Measurements from ENCODE around the gene REL.
"Not testable (repeated sequence)": the region's sequence is repeated elsewhere in the genome, so short reads cannot be mapped to it uniquely, and the experiment has no call there.

The REL gene

DNA sequence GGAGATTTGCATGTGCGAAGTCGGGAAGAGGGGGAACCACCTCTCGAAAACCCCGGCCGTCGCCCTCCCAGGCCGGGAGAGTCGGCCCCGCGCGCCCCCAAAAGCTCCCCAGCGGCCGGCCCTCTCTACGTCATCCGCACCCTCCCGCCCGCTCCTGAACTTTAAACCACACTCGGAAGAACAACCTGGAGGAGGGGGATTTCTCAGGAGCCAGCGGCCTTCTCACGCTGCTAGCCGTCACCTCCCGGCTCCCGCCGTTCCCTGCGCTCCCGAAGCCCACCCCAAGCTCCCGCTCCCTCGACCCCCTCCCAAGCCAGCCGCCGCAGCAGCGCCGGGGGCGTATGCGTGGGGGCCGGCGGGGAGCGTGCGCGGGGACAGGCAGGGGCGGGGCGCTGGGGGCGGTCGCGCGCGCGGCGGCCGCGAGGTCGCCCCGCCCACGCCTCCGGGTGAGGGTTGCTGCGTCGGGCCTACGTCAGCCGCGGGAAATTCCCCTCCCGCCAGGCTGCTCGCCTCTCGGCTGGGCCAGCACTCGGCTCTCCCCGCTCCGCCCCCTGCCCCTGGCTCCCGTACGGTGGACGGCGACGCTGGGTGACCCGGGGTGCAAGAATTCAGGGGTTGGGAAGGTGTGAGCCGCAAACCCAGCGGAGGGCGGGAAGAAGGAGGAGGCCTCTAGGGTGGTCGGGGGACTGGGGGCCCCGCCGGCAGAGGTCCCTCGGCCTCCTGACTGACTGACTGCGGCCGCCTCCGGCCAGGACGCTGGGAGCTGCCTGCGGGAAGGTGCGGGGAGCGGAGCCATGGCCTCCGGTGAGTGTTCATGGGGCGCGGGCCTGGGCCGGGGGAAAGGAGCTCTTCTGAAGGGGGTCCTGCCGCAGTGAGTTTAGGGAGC is at the start of gene REL:
REL (plus strand) TSS at position 528 of the 886 bp plus-strand sequence; CDS start at position 795, 267 bp downstream.
- peak; percentile 69 for DNase-seq

DNA sequence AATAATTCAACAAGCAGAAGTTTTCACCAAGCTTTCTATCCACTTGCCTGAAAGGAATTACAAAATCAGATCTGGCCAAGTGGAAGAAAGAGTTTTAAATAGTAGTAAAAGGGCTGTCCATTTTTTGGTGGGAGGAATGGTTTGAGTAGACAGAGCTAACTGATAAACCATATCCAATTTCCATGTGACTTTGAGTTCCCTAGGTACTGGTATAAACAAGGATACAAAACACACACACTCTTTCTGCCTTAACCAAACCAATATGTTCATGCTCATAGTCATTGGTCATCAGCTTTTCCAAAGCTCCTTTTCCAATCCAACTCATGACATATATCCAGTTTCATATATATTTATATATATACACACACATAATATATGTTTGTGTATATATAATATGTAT is 49.5 kb upstream of the REL start:
- no peak for DNase-seq

DNA sequence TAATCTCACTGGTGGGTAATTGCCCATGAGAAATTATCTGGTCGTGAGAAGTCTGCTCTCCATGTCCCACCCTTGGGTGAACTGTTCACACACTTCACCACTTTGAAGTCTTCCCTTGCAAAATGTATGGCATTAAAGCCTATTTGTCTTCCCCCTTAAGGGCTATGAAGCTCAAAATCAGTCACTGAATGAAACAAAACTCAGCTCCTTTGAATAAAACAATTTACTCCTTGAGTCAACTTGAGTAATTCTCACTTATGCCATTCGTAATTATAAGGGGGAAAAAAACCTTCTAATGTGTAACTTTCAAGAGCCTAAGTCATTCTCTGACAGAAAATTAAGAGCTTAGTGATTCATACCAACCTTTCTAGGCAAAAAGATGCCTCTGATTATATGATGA is 48.8 kb upstream of the REL start:
- no peak for DNase-seq

DNA sequence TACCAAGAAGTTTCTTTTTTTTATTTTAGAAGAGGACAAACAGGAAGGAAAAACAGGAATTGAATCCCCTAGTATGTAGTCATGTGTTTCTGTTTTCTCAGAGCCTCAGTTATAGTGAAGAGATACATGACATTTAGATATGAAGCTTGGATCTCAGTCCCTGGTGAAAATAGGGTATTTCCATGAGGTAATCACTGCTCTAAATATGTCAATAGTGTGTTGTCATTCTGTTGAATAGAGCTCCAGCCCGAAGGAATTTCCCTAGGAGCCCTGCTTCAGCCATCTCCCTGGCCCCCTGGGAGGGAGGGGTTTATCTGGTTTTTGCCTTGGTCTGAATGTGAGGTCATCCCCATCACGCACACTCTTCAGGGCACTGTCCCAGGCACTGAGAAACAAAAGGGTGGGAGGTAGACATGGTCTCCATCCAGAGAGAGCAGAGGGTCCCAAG is 47.1 kb upstream of the REL start:
- no peak for DNase-seq

DNA sequence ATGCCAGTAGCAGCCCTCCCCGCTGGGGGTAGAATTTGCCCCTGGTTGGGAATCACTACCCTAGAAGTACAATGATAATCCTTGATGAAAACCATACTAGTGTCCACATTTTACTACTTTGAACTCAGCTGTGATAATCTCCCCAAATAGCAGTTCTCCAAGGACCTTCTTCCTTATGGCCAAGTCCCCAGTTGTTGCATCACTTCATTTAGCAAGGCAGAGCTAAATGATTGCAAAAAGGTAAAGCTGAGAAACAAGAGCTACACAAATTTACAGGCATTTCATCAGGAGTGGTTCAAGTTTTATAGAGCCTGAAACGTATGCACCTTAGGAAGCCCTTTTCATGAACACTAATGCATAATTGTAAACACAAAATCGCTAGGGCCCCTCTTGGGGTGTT is 44.9 kb upstream of the REL start:
- DNase-seq, result no peak

DNA sequence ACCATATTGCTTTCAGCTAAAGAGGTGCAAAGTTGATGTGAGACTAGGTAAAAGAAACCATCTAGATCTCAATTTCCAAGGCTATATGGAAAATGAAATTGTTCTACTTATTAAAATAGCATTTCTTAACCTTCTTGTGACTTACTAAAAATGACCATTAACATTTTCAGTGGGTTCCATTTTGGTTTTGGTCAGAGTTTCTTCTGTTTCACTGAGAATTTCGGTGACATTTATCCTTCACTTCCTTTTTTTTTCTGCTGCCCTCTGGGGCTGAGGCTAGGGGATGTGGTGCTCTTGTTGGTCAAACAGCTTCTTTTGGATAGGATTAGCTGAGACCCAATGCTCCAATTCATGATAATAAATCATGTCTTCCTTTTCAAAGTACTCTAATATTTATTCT is 44.3 kb upstream of the REL start:
- no peak for DNase-seq

DNA sequence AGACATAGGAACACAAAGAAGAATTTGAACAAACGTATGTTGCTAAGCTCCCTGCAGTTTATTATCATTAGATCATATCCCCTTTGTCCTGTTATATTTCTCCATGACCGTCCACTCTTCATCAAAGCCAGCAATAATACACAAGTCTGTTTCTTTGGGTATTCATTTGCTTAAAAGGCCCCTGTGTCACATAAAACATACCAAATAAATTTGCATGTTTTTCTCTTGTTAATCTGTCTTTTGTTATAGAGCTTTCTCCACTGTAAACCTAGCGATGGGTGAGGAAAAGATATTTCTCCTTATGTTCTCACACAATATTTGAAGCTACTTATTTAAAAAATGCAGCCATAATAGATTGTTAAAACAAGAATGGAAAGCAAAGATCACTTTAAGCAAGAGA is 42.9 kb upstream of the REL start:
- no peak for DNase-seq

DNA sequence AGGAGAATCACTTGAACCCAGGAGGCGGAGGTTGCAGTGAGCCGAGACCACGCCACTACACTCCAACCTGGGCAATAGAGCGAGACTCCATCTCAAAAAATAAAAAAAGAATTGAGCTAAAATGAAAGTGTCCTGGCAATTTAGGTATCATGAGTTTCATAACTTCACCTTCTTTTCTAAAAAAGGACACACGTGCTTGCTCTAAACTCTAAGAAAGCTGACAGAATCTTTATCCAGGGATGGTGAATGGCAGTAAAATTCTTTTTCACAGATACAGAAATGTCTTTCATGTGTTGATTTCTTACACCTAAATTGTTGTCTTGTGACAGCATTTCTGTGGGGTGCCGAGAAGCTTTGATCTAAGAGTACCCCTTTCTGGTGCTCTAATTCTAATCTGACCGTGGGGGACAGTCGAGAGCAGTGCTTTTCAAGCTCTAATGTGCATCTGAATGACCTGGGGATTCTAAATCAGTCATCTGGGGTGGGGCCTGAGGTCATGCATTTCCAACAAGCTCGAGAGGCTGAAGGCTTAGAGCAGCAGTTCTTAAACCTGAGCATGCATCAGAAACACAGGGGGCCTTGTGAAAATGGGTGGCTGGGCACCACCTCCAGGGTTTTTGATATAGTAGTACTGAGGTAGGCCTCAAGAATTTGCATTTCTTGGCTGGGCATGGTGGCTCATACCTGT is 42.1 kb upstream of the REL start:
- no peak for DNase-seq

DNA sequence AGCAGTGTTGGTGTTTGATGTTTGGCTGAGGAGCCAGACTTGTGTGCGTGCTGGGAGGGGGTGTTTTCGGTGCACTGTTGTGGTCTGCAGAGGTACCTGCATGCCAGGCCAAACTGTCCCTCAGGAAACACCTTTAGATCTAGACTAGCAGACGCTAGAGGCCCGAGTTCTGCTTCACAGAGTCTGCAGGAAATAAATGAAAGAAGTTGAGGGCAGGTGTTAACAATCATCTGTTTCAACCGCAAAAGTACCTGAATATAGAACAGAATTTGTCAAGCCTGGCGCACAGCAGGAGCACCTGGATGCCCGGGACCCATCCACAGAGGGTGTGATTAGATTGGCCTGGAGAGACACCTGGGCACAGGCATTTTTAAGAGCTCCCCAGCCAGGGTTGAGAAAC is 40.5 kb upstream of the REL start:
- no peak for DNase-seq

DNA sequence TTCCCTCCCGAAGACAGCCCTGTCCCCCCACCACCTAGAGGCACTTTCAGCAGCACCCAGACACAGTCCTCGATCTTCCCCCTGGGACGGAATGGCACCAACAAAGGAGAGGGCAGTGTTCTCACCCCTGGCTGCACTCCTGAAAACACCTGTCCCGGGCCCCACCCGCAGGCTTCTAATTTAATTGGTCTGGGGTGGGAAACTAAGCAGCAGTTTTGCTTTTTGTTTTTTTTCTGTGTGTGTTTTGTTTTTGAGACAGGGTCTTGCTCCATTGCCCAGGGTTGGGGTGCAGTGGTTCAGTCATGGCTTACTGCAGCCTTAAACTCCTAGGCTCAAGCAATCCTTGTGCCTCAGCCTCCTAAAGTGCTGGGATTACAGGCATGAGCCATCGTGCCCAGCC is 38.4 kb upstream of the REL start:
- no peak for DNase-seq

DNA sequence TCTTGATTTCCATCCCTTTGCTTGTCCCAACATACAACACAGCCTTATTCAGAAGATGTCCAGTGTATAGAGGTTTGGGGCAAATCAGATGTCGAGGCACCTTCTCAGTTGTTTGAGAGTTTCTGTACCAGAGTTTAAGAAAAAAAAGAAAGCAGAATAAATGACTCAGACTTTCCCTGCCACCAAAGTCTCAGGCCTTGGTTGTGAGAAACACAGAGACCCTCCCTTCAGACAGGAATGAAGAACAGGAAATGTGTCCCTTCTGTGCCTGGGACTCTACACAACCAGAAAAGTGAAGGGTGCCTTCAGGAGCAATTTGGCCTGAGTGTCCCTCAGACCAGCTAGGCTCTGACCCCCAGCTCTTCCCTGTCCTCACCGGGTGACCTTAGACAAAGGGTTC is 37.3 kb upstream of the REL start:
- no peak for DNase-seq

DNA sequence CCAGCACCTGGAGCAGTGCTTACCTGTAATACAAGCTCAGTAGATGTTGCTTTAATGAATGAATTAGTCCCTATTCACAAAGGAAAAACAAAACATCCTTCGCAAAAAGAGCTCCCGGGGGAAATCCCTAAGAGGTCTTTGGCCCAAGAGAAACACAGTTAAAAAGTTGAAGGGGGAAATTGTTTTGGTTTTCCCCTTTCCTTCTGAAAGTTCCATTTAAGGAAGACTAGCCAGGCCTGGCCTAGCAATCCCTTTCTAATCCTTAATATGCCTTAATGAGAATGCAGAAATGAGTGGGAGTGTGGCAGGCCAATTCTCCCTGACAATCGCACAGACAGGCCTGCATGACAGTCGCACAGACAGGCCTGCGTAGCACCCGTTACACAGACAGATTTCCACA is 33.5 kb upstream of the REL start:
- DNase-seq, result no peak

DNA sequence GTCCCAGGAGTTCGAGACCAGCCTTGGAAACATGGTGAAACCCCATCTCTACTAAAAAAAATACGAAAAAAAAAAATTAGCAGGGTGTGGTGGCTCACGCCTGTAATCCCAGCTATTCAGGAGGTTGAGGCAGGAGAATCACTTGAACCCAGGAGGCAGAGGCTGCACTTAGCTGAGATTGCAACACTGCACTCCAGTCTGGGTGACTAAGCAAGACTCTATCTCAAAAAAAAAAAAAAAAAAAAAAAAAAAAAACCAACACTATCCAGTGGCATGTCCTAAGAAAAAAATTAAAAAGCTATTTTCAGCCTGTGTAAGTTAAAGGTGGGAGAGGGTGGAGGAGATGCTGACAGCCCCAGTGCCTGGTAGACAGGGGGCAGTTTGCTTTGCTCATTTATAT is 32.2 kb upstream of the REL start:
- DNase-seq, result no peak

DNA sequence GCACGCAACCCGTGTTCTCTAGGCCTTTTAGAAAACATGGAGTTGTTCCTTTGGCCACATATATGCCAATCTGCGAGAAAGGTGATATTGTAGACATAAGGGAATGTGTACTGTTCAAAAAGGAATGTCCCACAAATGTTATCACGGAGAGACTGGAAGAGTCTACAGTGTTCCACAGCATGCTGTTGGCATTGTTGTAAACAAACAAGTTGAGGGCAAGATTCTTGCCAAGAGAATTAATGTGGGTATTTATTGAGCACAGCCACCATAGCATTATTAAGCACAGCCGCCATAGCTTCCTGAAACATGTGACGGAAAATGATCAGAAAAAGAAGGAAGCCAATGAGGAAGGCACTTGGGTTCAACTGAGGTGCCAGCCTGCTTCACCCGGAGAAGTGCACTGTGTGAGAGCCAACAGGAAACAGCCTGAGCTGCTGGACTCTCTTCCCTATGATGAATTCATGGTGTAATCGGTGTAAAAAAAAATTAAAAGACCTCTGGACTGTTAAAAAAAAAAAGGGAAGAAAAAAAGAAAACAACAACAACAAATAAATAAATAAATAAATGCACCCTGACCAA is 29.0 kb upstream of the REL start:
- DNase-seq, result no peak

DNA sequence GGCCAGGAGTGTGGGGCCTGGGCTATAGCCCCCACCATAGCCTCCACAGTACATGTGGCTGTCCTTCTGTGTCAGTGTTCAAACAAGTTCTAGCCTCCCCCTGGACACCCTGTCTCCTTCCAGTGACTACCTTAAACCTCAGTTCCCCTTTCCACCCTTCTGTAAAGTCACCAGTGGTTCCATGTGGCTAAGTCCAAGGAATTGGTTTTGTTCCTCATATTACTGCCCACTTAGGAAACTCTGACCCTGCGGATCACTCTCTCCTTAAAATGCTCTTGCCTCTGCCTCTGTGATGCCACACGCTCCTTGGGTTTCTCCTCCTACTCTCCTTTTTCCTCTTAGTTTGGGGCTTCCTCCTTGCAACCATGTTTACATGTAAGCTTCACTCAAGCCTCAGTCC is 27.8 kb upstream of the REL start:
- no peak for DNase-seq

DNA sequence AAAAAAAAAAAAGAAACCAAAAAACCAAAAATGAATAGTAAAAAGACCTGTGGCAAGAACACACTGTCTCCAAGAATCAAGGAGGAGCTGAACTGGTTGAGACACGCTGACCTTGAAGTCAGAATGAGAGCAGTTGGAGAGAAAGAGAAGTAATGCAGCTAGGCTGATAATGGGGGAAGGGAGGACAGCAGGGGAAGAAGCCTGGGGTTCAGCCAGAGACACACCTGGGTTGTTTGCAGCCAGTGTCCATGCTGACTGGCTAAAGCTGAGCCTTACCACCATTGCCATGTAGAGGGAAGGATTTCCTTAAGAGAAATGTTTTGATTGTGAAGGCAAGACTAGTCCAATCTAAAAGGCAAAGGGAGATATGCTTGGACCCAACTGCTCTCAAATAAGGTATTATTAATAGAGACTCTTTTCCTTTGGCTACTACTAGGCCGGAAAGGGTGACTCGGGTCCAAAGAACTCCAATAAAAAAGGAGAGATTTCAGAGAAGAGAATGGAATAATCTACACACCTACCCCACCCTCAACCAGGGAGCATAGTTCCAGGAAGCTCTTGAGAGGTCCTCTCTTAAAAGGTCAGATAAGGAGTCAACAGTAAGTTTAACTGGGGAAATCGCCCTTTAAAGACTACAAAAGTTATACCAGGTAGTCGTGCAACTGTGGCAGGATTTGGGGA is 25.2 kb upstream of the REL start:
- DNase-seq, result no peak

DNA sequence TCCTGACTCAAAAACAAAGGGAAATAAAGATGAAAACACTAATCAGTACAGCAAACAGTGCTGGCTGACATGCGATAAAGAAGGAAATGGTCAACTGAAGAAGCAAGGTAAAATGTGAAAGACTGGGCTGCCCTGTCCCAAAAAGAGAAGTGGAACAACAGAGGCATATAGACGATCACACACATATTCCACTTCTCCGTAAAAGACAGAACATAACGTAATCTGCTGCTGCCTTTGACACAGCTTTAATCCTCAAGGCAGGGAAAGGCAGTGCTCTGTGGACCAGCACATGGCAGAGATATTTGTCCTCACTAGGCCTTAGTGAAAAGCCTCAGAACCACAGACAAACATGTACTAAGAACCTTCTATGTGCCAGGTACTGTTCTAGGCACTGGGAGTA is 24.3 kb upstream of the REL start:
- DNase-seq, result no peak

DNA sequence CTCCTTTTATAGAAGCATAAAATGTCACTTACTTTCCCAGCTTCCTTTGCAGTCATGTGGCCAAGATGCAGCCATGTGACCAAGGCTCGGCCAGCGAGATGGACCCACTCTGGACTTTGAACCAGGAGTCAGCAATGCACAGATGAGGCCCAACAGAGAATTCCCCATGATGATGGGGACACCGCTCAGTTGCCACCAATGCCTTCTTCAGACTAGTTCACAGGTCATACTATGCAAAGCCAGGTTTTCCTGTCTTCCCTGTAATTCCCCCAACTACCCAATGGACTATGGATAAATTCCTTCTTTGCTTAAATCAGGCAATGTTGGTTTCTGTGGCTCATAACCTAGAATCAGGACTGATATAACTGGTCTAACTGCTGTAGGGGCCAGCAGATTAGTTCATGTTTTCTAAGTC is 22.5 kb upstream of the REL start:
- no peak for DNase-seq

DNA sequence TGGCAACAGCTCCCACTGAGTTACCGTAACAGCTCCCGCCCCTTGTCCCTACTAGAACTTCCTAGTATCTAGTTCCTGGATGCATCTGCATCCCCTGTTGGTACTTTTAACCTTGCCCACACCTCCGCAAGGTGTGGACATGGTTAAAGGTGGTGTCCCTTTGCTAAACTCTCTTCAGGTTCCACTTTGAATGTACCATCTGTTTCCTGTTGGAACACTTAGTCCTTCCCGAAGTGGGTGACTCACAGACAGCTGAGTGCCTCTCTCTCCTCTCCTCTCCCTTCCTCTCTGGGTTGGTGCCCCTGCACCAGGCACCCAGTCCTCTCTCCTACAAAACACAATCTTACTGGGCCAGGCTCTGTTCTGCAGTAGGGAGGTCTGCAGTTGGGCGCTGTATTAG is 19.6 kb upstream of the REL start:
- DNase-seq, result peak; percentile 15

DNA sequence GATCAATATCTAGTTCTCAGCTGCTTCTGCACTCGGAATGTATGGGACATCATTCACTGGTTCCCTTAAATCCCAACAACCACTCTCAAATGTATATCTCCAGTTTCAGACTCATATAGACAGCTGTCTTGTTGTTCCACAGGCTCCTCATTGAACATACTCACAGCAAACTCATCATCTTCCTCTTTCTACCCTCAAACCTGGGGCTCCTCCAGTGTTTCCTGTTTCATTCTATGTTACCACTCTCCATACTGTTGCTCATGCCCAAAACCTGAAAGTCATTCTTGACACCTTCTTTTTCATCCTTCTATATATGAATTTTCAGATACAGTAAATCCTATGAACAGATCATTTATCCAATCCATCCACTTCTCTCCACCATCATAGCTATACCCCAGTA is 18.7 kb upstream of the REL start:
- no peak for DNase-seq

DNA sequence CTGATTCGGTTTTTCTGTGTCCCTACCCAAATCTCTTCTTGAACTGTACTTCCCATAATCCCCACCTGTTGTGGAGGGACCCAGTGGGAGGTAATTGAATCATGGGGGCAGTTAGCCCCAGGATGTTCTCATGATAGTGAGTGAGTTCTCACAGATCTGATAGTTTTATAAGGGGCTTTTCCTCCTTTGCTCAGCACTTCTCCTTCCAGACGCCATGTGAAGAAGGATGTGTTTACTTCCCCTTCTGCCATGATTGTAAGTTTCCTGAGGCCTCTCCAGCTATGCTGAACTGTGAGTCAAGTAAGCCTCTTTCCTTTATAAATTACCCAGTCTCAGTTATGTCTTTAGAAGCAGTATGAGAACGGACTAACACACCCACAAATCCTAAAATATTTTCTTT is 16.0 kb upstream of the REL start:
- not testable (repeated sequence) for DNase-seq

DNA sequence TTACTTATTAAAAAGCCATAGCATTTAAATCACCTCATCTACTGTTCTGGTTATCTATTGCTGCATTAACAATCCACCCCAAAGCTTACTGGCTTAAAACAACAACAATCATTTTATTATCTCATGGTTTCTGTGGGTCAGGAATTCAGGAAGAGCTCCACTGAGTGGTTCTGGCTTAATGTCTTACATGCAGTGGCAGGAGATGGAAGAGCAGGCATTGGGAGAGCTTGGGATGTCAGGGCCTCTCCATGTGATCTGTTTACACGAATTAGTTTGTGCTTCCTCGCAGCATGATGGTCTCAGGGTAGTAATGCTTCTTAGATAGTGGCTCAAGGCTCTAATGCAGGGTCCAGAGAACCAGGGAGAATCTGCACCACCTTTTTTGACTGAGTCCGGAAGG is 14.4 kb upstream of the REL start:
- DNase-seq, result no peak

DNA sequence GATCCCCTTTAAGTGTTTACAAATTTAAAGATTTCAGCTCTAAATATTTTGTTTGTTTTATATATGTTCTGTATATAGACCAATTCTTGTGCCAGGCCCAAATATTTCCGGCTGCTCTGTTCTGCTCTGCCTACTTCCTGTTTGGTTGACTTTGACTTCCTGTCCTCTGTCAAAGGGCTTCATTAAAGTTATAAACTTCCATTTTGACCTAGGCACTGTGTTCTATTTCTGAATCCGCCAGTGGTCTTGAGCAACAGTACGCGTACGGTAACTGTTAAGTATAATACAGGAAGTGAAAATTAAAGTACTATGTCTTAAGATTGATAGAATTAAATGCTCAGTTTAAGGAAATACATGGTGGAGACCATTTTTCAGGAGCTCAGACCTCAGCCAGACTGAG is 13.5 kb upstream of the REL start:
- no peak for DNase-seq
